Fibroblast of pulmonary artery (primary cell): ENCODE data around the gene SEMA4A.

ENCODE experiments used
- DNase-seq: peaks from one replicate; pipeline ENCODE4 v3.0.0-alpha.2; 2010; ENCODE audit warnings: low read depth
- H3K4me3 ChIP-seq: replicated peaks from 2 replicates; pipeline ENCODE4 v1.5.1; 2011; ENCODE audit warnings: low read depth, mild to moderate bottlenecking, control low read depth, low read length, moderate library complexity
- TF ChIP-seq, protein P1 (sequence below): IDR thresholded peaks from 2 replicates; pipeline ENCODE4 v1.5.1; 2011; ENCODE audit warnings: mild to moderate bottlenecking, control low read depth, low read length, inconsistent platforms; ENCODE audit errors: missing control alignments

Gene SEMA4A

DNA sequence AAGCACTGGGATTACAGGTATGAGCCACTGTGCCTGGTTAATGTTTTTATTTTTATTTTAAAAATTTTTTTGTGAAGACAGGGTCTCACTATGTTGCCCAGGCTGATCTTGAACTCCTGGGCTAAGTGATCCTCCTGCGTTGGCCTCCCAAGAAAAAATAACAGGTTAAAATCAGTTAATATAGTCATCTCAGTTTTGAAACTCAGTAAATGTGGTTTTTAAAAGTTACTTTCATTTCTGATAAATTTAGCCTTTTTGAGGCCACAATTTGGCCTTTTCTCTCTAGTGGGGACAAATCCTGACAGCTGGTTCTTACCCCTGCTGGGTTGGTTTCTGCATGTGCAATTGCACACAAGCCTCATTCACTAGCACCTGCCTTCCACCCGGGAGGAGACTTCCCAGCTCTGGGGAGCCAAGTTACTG, 72.7 kb downstream of the SEMA4A start:
- H3K4me3 ChIP-seq = no peak overlapping the region
- DNase-seq = no peak
- TF ChIP-seq, protein P1, sequence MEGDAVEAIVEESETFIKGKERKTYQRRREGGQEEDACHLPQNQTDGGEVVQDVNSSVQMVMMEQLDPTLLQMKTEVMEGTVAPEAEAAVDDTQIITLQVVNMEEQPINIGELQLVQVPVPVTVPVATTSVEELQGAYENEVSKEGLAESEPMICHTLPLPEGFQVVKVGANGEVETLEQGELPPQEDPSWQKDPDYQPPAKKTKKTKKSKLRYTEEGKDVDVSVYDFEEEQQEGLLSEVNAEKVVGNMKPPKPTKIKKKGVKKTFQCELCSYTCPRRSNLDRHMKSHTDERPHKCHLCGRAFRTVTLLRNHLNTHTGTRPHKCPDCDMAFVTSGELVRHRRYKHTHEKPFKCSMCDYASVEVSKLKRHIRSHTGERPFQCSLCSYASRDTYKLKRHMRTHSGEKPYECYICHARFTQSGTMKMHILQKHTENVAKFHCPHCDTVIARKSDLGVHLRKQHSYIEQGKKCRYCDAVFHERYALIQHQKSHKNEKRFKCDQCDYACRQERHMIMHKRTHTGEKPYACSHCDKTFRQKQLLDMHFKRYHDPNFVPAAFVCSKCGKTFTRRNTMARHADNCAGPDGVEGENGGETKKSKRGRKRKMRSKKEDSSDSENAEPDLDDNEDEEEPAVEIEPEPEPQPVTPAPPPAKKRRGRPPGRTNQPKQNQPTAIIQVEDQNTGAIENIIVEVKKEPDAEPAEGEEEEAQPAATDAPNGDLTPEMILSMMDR = no peak

DNA sequence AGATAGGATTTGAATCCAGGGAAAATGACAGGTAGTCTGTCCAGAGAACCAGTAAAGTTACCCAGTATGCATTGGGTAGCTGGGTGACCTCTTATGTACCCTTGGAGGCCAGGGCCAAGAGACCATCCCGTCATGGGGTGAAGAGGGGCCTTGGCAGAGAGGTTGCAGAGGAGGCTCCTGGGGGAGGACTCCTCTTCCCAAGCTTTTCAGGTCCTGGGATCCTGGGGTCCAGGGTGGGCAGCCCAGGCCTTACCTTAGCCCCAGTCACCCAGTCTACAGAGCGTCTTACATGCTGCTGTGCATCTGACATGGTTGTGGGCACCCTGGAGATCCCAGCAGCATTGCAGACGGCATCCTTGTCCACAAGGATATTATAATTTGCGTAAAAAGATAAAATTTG, 73.4 kb downstream of the SEMA4A start:
- no peak overlapping the region for H3K4me3 ChIP-seq
- TF ChIP-seq, protein P1 = no peak
- DNase-seq = no peak
